Activated T-cell treated with anti-CD3 and anti-CD28 coated beads, Interleukin-2, amount 50 U/mL, for 48 hours (primary cell): ENCODE data around the gene HYLS1.
A peak's percentile ranks its signal among the peaks of the same experiment; 100 is the strongest.

ENCODE experiments used
- DNase-seq, 2 experiments: peaks; one replicate each; pipeline ENCODE4 v3.0.0-alpha.2; 2020

Gene HYLS1

GRCh38 chr11:125935056-125935455 lies 47.6 kb downstream of the HYLS1 start:
- no peak for DNase-seq

GRCh38 chr11:125935618-125936199 lies 48.2 kb downstream of the HYLS1 start:
- DNase-seq, result peak in 1 of 2 experiments; percentile 5

- DNase-seq, result no peak
Measured at GRCh38 chr11:125938418-125938817, 51.0 kb downstream of the HYLS1 start.

- no peak for DNase-seq
Measured at GRCh38 chr11:125939081-125939521, 51.6 kb downstream of the HYLS1 start.

GRCh38 chr11:125940145-125940544 lies 52.7 kb downstream of the HYLS1 start:
- no peak for DNase-seq

- no peak for DNase-seq
Measured at GRCh38 chr11:125941267-125941618, 53.8 kb downstream of the HYLS1 start.

- DNase-seq, result peak; percentile 64 to 69
Measured at GRCh38 chr11:125941619-125942611, 54.4 kb downstream of the HYLS1 start.

GRCh38 chr11:125942771-125943428 lies 55.4 kb downstream of the HYLS1 start:
- DNase-seq, result no peak

- DNase-seq, result peak in 1 of 2 experiments; percentile 5
Measured at GRCh38 chr11:125943661-125944349, 56.3 kb downstream of the HYLS1 start.

GRCh38 chr11:125944350-125945010 lies 57.0 kb downstream of the HYLS1 start:
- no peak for DNase-seq

- peak in 1 of 2 experiments; percentile 13 for DNase-seq
Measured at GRCh38 chr11:125945011-125945796, 57.7 kb downstream of the HYLS1 start.

GRCh38 chr11:125945797-125946520 lies 58.5 kb downstream of the HYLS1 start, which contains the start of gene VSIG10L2:
Gene VSIG10L2 (plus strand): TSS chr11:125946044. CDS start chr11:125946056, 12 bp downstream.
- peak in 1 of 2 experiments; percentile 8 for DNase-seq

- no peak for DNase-seq
Measured at GRCh38 chr11:125946712-125947418, 59.4 kb downstream of the HYLS1 start.

GRCh38 chr11:125947419-125948277 lies 60.2 kb downstream of the HYLS1 start:
- DNase-seq, result no peak

GRCh38 chr11:125948278-125949051 lies 61.0 kb downstream of the HYLS1 start:
- DNase-seq, result no peak

- DNase-seq, result no peak
Measured at GRCh38 chr11:125949271-125950177, 62.1 kb downstream of the HYLS1 start.

- DNase-seq, result no peak
Measured at GRCh38 chr11:125950178-125950490, 62.7 kb downstream of the HYLS1 start.
